ENCODE results near the gene NTSR1. TPM values are rescaled to one million over a fixed set of nuclear protein-coding genes. Genes with fewer than 3 reads are reported as not detected.
"Not testable (repeated sequence)": the region's sequence is repeated elsewhere in the genome, so short reads cannot be mapped to it uniquely, and the experiment has no call there.

Gene NTSR1
- polyA plus RNA-seq, 1 donor from 2014 or later = 0.05 TPM

DNA sequence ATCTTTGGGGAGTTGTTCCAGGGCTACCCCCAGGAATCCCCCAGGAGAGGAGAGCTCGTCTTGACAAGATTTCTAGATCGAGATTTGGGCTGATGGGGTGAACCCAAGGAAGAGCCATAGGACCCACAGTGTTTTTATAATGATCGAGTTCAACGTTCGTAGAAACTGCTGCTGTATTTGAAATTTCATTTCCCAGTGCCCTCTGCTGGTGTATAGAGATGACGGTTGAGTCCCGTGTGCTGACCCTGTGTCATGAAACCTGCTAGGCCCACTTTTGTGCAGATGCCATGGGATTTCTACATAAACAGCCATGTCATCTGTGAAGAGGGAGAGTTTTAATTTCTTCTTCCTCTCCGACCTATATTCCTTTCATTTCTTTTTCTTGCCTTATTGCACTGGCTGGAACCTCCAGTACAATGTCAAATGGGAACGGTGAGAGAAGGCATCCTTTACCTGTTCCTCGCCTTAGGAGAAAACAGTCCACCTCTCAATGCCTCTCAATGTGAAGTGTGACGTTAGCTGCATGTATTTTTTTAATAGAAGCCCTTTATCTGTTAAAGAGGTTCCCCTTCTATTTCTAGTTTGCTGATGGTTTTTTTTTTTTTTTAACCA lies 28.6 kb upstream of the NTSR1 start:
- no peaks in the 10 kb centered on the region for H3K9me2 ChIP-seq (ENCODE audit: insufficient read depth, low read length)
- H3K9me3 ChIP-seq (ENCODE audit: low read length) = no peaks in the 10 kb centered on the region
- no peak overlapping the region for H3K9ac ChIP-seq (ENCODE audit: low read length)
- H3K36me3 ChIP-seq (ENCODE audit: insufficient read depth, low read length) = no peaks in the 10 kb centered on the region
- TF ChIP-seq CTCF (IDR thresholded peaks at IDR 0.05; ENCODE audit: poor library complexity, severe bottlenecking) (no peak), REST (IDR thresholded peaks at IDR 0.05; ENCODE audit: borderline replicate concordance) (no peak), RAD21 (conservative IDR thresholded peaks at IDR 0.05) (no peak), MXI1 (conservative IDR thresholded peaks at IDR 0.05; ENCODE audit: poor library complexity, severe bottlenecking) (no peak), EZH2 (IDR thresholded peaks at IDR 0.05; ENCODE audit: borderline replicate concordance, insufficient read depth, low read length, poor library complexity, severe bottlenecking) (no peak)
- H3K4me3 ChIP-seq (ENCODE audit: low read length) = no peak overlapping the region
- H2AFZ ChIP-seq (ENCODE audit: low read depth, low read length) = no peak overlapping the region
- no peak overlapping the region for H3K4me2 ChIP-seq (ENCODE audit: low read length)
- no peak overlapping the region for H3K27ac ChIP-seq (ENCODE audit: low read length)
- H3F3A ChIP-seq (ENCODE audit: insufficient read depth, low read length, poor library complexity, severe bottlenecking) = no peaks in the 10 kb centered on the region
- no peaks in the 10 kb centered on the region for H4K20me1 ChIP-seq (ENCODE audit: insufficient read depth)
- no peaks in the 10 kb centered on the region for H3K27me3 ChIP-seq (ENCODE audit: insufficient read depth, low read depth, low read length)
- H3K79me2 ChIP-seq (replicated peaks; ENCODE audit: insufficient read depth, low read length) = no peaks in the 10 kb centered on the region

DNA sequence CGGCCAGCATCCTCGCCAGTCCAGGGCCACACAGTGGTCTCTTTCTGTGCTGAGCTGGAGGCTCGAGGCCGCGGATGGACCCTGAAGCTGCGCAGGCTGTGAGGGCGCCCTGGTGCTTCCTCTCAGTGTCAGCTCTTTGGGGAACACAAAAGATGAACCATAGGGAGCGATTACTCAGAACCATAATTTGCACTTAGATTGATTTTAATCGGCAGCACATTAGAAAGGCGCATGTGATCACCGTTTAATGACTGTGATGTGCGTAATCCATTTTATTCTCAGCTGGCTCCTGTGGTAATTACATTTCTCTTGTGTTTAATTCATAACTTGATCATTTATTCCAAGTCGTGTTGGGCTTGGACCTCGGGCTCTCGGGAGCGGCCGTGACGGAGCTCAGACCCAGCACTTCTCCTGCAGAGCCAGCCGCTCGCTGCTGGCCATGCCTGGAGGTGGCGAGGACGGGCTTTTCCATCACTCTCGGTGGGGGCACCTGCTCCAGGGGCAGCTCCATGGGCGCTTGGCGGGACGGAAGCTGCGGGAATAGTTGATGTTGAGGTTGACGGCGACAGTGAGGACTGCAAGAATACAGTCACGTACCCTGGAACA lies 25.6 kb upstream of the NTSR1 start:
- H3K27ac ChIP-seq (ENCODE audit: low read length) = no peak overlapping the region
- H3K4me3 ChIP-seq (ENCODE audit: low read length) = no peak overlapping the region
- peaks cover 7% of the 10 kb centered on the region for H3F3A ChIP-seq (ENCODE audit: insufficient read depth, low read length, poor library complexity, severe bottlenecking)
- TF ChIP-seq SMC3 (conservative IDR thresholded peaks at IDR 0.05; ENCODE audit: poor library complexity) (no peak), RAD21 (conservative IDR thresholded peaks at IDR 0.05) (no peak), CTCF (IDR thresholded peaks at IDR 0.05; ENCODE audit: poor library complexity, severe bottlenecking) (no peak), POLR2AphosphoS5 (IDR thresholded peaks at IDR 0.05) (no peak), TAF1 (IDR thresholded peaks at IDR 0.05; ENCODE audit: low read depth) (no peak), EP300 (conservative IDR thresholded peaks at IDR 0.05; ENCODE audit: poor library complexity, severe bottlenecking) (no peak), REST (IDR thresholded peaks at IDR 0.05; ENCODE audit: borderline replicate concordance) (no peak)
- no peaks in the 10 kb centered on the region for H4K20me1 ChIP-seq (ENCODE audit: insufficient read depth)
- no peaks in the 10 kb centered on the region for H3K27me3 ChIP-seq (ENCODE audit: insufficient read depth, low read depth, low read length)
- no peak overlapping the region for H2AFZ ChIP-seq (ENCODE audit: low read depth, low read length)
- H3K4me2 ChIP-seq (ENCODE audit: low read length) = no peak overlapping the region
- H3K9me3 ChIP-seq (ENCODE audit: low read length) = no peaks in the 10 kb centered on the region
- H3K9me2 ChIP-seq (ENCODE audit: insufficient read depth, low read length) = no peaks in the 10 kb centered on the region
- no peak overlapping the region for H3K9ac ChIP-seq (ENCODE audit: low read length)
- no peaks in the 10 kb centered on the region for H3K36me3 ChIP-seq (ENCODE audit: insufficient read depth, low read length)
- H3K79me2 ChIP-seq (replicated peaks; ENCODE audit: insufficient read depth, low read length) = no peaks in the 10 kb centered on the region

DNA sequence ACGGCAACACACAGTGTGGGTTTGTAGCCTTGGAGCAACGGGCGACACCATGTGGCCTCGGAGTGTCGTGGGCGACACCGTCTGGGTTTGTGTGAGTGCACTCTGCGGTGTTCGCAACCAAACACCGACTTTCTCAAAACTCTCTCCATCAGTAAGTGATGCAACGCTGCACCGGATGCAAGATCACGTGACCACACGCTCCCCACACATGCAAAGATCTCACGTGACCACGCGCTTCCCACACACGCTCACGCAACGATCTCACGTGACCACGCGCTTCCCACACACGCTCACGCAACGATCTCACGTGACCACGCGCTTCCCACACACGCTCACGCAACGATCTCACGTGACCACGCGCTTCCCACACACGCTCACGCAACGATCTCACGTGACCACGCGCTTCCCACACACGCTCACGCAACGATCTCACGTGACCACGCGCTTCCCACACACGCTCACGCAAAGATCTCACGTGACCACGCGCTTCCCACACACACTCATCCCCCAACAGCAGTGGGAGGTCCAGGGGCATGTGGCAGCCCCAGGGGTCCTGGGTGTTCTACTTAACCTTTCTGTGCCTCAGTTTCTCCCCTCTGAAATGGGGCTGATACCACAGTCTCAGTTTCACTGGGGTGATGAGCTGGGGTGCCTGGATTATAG lies 24.8 kb upstream of the NTSR1 start:
- H3F3A ChIP-seq (ENCODE audit: insufficient read depth, low read length, poor library complexity, severe bottlenecking); H3K4me3 ChIP-seq (ENCODE audit: low read length); H3K9me2 ChIP-seq (ENCODE audit: insufficient read depth, low read length); H2AFZ ChIP-seq (ENCODE audit: low read depth, low read length); H4K20me1 ChIP-seq (ENCODE audit: insufficient read depth); H3K36me3 ChIP-seq (ENCODE audit: insufficient read depth, low read length); H3K4me2 ChIP-seq (ENCODE audit: low read length); H3K27me3 ChIP-seq (ENCODE audit: insufficient read depth, low read depth, low read length); H3K27ac ChIP-seq (ENCODE audit: low read length); H3K79me2 ChIP-seq (replicated peaks; ENCODE audit: insufficient read depth, low read length); H3K9me3 ChIP-seq (ENCODE audit: low read length); H3K9ac ChIP-seq (ENCODE audit: low read length): not testable (repeated sequence)

Data from neural cell (in vitro differentiated cells).